ENCODE measurements around the gene OR10AG1. TPM values are rescaled to one million over a fixed set of nuclear protein-coding genes. Genes with fewer than 3 reads are reported as not detected.

Gene OR10AG1
- not detected in 3 replicates for total RNA-seq
- long read RNA-seq = 0 reads

- Mint-ChIP-seq H3K4me1 (ENCODE audit: low read depth) (no peaks in the 10 kb centered on the region), H3K27me3 (ENCODE audit: low read depth) (no peaks in the 10 kb centered on the region), H3K9me3 (ENCODE audit: low read depth) (peaks cover 2% of the 10 kb centered on the region), H3K4me3 (ENCODE audit: unreplicated experiment) (no peak within 1 kb of the TSS), H3K36me3 (ENCODE audit: low read depth) (no peaks in the 10 kb centered on the region), H3K27ac (ENCODE audit: unreplicated experiment) (no peak within 1 kb of the TSS)
- TF ChIP-seq CTCF (IDR thresholded peaks at IDR 0.05) = no peak
- no peak for DNase-seq (ENCODE audit: low spot score)
Measured at GRCh38 chr11:55969845-55970244, at the start of gene OR10AG1. OR10AG1 (minus strand) TSS chr11:55969945; CDS start chr11:55969907, 38 bp downstream.

- no peak for TF ChIP-seq CTCF (IDR thresholded peaks at IDR 0.05)
- Mint-ChIP-seq H3K27ac (ENCODE audit: unreplicated experiment) (no peak overlapping the region), H3K27me3 (ENCODE audit: low read depth) (peaks cover 2% of the 10 kb centered on the region), H3K4me3 (ENCODE audit: unreplicated experiment) (no peak overlapping the region), H3K36me3 (ENCODE audit: low read depth) (peaks cover 1% of the 10 kb centered on the region), H3K4me1 (ENCODE audit: low read depth) (no peaks in the 10 kb centered on the region), H3K9me3 (ENCODE audit: low read depth) (peaks cover 19% of the 10 kb centered on the region)
- DNase-seq (ENCODE audit: low spot score) = no peak
Measured at GRCh38 chr11:56013805-56014204, 44.1 kb upstream of the OR10AG1 start.

- Mint-ChIP-seq H3K27ac (ENCODE audit: unreplicated experiment) (no peak overlapping the region), H3K9me3 (ENCODE audit: low read depth) (peaks cover 21% of the 10 kb centered on the region), H3K27me3 (ENCODE audit: low read depth) (peaks cover 2% of the 10 kb centered on the region), H3K4me1 (ENCODE audit: low read depth) (no peaks in the 10 kb centered on the region), H3K36me3 (ENCODE audit: low read depth) (peaks cover 1% of the 10 kb centered on the region), H3K4me3 (ENCODE audit: unreplicated experiment) (no peak overlapping the region)
- TF ChIP-seq CTCF (IDR thresholded peaks at IDR 0.05) = no peak
- DNase-seq (ENCODE audit: low spot score) = no peak
Measured at GRCh38 chr11:56010716-56011115, 41.0 kb upstream of the OR10AG1 start.

- Mint-ChIP-seq H3K27me3 (ENCODE audit: low read depth) (no peaks in the 10 kb centered on the region), H3K9me3 (ENCODE audit: low read depth) (peaks cover 10% of the 10 kb centered on the region), H3K4me3 (ENCODE audit: unreplicated experiment) (no peak within 1 kb of the TSS), H3K4me1 (ENCODE audit: low read depth) (no peaks in the 10 kb centered on the region), H3K36me3 (ENCODE audit: low read depth) (no peaks in the 10 kb centered on the region), H3K27ac (ENCODE audit: unreplicated experiment) (no peak within 1 kb of the TSS)
- no peak for DNase-seq (ENCODE audit: low spot score)
- TF ChIP-seq CTCF (IDR thresholded peaks at IDR 0.05) = no peak
Measured at GRCh38 chr11:55994525-55994924, 24.8 kb upstream of the OR10AG1 start, which contains the start of gene OR5F1. OR5F1 (minus strand) TSS chr11:55994625; CDS start chr11:55994625, 0 bp downstream.

GRCh38 chr11:55970935-55971334, 1.2 kb upstream of the OR10AG1 start:
- Mint-ChIP-seq H3K4me1 (ENCODE audit: low read depth) (no peaks in the 10 kb centered on the region), H3K36me3 (ENCODE audit: low read depth) (no peaks in the 10 kb centered on the region), H3K27ac (ENCODE audit: unreplicated experiment) (no peak overlapping the region), H3K9me3 (ENCODE audit: low read depth) (peaks cover 2% of the 10 kb centered on the region), H3K27me3 (ENCODE audit: low read depth) (no peaks in the 10 kb centered on the region), H3K4me3 (ENCODE audit: unreplicated experiment) (no peak overlapping the region)
- no peak for DNase-seq (ENCODE audit: low spot score)
- TF ChIP-seq CTCF (IDR thresholded peaks at IDR 0.05) = no peak
